SIG-M5 (cell line): Measurements from ENCODE around the gene EHBP1.

Experiments used
- DNase-seq: peaks from one replicate; lab custom pipeline; 2025; lab: John Stamatoyannopoulos, UW

EHBP1 gene

GRCh38 chr2:62785216-62785615 is 79.7 kb downstream of the EHBP1 start:
- DNase-seq: no peak

GRCh38 chr2:62785810-62786597 is 80.5 kb downstream of the EHBP1 start:
- DNase-seq: peak; percentile 16

- no peak for DNase-seq
Observed at GRCh38 chr2:62787386-62787785, 81.9 kb downstream of the EHBP1 start.

GRCh38 chr2:62789518-62789917 is 84.0 kb downstream of the EHBP1 start:
- DNase-seq: no peak

GRCh38 chr2:62789918-62790317 is 84.4 kb downstream of the EHBP1 start:
- no peak for DNase-seq

- no peak for DNase-seq
Observed at GRCh38 chr2:62792408-62792807, 86.9 kb downstream of the EHBP1 start.

GRCh38 chr2:62793213-62793612 is 87.7 kb downstream of the EHBP1 start:
- DNase-seq: no peak

- no peak for DNase-seq
Observed at GRCh38 chr2:62794791-62795190, 89.3 kb downstream of the EHBP1 start.

GRCh38 chr2:62795341-62795740 is 89.8 kb downstream of the EHBP1 start:
- no peak for DNase-seq

GRCh38 chr2:62797107-62797506 is 91.6 kb downstream of the EHBP1 start:
- no peak for DNase-seq

- no peak for DNase-seq
Observed at GRCh38 chr2:62800618-62801017, 95.1 kb downstream of the EHBP1 start.

GRCh38 chr2:62801110-62801509 is 95.6 kb downstream of the EHBP1 start:
- DNase-seq: no peak

GRCh38 chr2:62801814-62802523 is 96.5 kb downstream of the EHBP1 start:
- no peak for DNase-seq

- DNase-seq: no peak
Observed at GRCh38 chr2:62803961-62804360, 98.4 kb downstream of the EHBP1 start.

GRCh38 chr2:62806231-62806630 is 100.7 kb downstream of the EHBP1 start:
- DNase-seq: no peak

GRCh38 chr2:62808554-62808953 is 103.0 kb downstream of the EHBP1 start:
- DNase-seq: no peak

GRCh38 chr2:62811086-62811485 is 105.6 kb downstream of the EHBP1 start:
- DNase-seq: no peak

- no peak for DNase-seq
Observed at GRCh38 chr2:62811972-62812371, 106.5 kb downstream of the EHBP1 start.

GRCh38 chr2:62812921-62813825 is 107.7 kb downstream of the EHBP1 start:
- no peak for DNase-seq

GRCh38 chr2:62814123-62814522 is 108.6 kb downstream of the EHBP1 start:
- DNase-seq: no peak

GRCh38 chr2:62817348-62817747 is 111.8 kb downstream of the EHBP1 start:
- DNase-seq: no peak

GRCh38 chr2:62817995-62818713 is 112.6 kb downstream of the EHBP1 start:
- no peak for DNase-seq
